Activated CD4-positive, CD25-positive, alpha-beta regulatory T cell (primary cell): ENCODE results near the gene KLC1.
"Not testable (repeated sequence)": the region's sequence is repeated elsewhere in the genome, so short reads cannot be mapped to it uniquely, and the experiment has no call there.

Experiments
- DNase-seq, 4 experiments: peaks; one replicate each; lab custom pipeline; 2025; lab: John Stamatoyannopoulos, UW

KLC1 gene

GRCh38 chr14:103628684-103629502, at the start of gene KLC1:
TSS of gene KLC1 (plus strand) at chr14:103629211. CDS start at chr14:103654565, 25,354 bp downstream.
- DNase-seq = peak; percentile 71 to 77 (median 72)

DNA sequence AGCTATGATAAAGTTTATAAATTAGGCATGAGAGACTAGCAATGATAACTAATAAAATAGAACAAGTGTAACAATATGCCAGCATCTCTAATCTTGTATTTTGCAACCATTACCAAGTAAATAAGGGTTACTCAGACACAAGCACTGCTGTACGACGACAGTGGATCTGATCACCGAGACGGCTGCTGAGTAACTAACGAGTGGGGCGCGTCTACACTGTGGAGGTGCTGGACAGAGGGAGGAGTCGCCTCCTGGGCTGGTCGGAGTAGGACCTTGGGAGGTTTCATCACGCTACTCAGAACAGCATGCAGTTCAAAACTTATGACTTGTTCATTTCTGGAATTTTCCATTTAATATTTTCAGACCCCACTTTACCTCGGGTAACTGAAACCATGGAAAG, 47.8 kb upstream of the KLC1 start:
- DNase-seq = no peak

DNA sequence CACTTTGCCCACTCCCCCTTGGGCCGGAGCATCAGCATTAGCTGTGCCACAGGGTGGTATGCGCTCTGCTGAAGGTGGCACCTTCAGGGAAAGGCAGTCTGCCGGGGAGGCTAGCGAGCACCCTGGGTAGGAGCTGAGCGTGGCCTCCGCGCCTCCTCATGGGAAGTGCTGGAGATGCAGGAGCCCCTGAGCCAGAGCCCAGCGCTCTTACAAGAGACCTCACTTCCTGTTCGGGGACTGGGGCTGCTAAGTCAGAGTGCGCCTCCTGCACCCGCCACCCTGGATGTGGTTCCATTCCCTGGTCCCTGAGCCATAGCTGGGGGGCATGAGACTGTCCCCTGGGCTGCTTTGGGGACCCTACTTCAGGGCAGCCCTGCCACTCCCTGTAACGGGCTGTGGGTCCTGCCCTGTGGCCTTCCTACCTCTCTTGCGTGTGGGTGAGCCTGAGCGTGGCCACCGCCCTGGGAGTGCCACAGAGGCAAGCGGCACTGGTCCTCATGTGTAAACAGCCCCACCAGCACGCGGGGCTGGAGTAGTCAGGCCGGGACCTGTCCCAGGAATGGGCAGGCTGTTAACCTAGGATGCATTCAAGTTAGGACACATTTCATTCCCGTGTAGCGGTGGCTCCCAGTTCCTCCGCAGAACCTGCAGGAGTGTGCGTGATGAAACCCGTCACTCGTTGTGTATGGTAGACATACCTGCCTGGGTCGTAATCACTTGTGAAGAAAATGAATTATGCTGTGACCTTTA, 46.9 kb upstream of the KLC1 start:
- no peak for DNase-seq

GRCh38 chr14:103584326-103584915, 44.6 kb upstream of the KLC1 start:
- no peak for DNase-seq

GRCh38 chr14:103593577-103593976, 35.4 kb upstream of the KLC1 start:
- no peak for DNase-seq

DNA sequence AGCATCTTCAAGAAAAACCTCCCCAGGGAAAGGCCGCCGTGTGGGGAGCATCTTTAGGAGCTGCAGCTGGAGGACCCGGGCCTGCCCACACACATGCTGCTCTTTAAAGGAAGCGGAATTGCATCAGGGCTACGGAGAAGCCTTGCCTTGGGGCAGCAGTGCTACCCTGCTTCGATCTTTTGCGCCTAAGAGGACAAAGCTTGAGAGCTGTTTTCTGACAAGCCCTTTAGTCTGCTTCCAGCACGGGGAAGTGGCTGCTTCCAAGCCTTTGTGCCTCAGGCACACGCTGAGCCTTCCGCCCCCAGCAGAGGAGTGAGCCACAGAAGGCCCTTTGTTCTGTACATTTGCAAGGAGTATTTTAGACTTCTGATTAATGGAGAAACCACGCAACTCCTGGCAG, 34.7 kb upstream of the KLC1 start:
- DNase-seq = no peak

GRCh38 chr14:103597623-103598377, 31.2 kb upstream of the KLC1 start:
- no peak for DNase-seq

- DNase-seq = no peak
Measured at GRCh38 chr14:103600503-103600902, 28.5 kb upstream of the KLC1 start.

- no peak for DNase-seq
Measured at GRCh38 chr14:103604620-103605019, 24.4 kb upstream of the KLC1 start.

- DNase-seq = no peak
Measured at GRCh38 chr14:103606963-103607668, 21.9 kb upstream of the KLC1 start.

GRCh38 chr14:103607822-103608221, 21.2 kb upstream of the KLC1 start:
- DNase-seq = no peak

GRCh38 chr14:103609081-103609480, 19.9 kb upstream of the KLC1 start:
- DNase-seq = not testable (repeated sequence)

- DNase-seq = no peak
Measured at GRCh38 chr14:103611215-103611614, 17.8 kb upstream of the KLC1 start.

DNA sequence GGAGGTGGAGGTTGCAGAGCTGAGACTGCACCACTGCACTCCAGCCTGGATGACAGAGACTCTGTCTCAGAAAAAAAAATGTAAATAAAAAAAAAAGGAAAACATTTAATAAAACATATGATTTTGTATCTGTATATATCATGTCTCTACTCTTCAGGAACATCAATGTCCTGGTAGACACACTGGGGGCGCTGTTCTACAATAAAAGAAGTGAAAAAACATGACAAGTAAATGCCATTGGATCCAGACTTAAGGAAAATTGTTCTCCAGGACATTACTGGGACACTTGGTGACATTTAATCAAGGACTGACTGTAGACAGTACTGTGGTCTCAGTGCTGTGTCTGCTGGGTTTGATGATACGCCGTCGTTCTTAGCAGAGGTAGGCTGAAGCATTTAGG, 15.5 kb upstream of the KLC1 start:
- no peak for DNase-seq

DNA sequence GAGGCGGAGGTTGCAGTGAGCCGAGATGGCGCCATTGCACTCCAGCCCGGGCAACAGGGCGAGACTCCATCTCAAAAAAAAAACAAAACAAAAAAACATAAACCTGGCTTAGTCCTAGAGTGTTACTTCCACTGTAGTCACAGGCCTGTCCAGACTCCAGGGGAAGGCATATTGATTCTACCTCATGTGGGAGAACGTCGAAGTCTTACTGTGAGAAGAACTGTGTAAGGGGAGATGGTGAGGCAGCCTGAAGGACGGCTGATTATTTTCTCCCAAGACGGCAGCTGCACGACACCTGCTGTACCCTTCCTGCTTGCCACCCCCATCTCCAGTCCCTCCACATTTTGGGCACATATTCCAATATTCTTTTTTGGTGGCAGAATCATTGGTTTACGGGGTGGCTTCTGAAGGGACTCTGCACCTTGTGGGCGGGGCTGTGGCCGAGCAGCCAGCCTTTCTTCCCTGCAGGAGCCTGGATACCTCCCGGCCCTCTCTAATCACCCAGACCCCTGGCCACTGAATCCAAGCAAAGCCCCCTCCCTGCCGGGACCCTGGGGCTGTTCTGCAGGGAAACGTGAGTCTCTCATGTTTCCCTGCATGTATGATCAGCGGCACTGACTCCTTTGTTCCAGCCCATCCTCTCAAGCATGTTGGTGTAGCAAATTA, 12.2 kb upstream of the KLC1 start:
- DNase-seq = no peak

DNA sequence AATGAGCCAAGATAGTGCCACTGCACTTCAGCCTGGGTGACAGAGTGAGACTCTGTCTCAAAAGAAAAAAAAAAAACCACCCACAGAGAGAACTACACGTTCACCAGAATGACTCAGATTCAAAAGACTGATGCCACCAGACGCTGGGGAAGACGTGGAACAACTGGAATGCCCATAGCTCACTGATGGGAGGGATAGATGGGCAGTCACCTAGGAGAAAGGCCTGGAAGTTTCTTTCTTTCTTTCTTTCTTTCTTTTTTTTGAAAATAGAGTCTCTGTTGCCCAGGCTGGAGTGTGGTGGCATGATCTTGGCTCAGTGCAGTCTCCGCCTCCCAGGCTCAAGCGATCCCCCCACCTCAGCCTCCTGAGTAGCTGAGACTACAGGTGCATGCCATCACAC, 10.0 kb upstream of the KLC1 start:
- DNase-seq = no peak

- no peak for DNase-seq
Measured at GRCh38 chr14:103621860-103622259, 7.2 kb upstream of the KLC1 start.

- DNase-seq = no peak
Measured at GRCh38 chr14:103623308-103623707, 5.7 kb upstream of the KLC1 start.

GRCh38 chr14:103623883-103624482, 5.0 kb upstream of the KLC1 start:
- DNase-seq = no peak

- no peak for DNase-seq
Measured at GRCh38 chr14:103624860-103625259, 4.2 kb upstream of the KLC1 start.
